OCI-LY7 (cell line): ENCODE data around the gene GDNF. TPM values are rescaled to one million over a fixed set of nuclear protein-coding genes. Genes with fewer than 3 reads are reported as not detected.

Experiments
- BruUV-seq: library from RNA; stranded (reverse); fragments of 400-500 nt; replicated peaks from 2 replicates; lab custom pipeline; 2021; lab: Mats Ljungman, UMichigan
- CTCF ChIA-PET: fragments of 300-600 bp; sonication (Branson Sonifier 250); formaldehyde crosslinking; loops from one replicate; lab custom pipeline; 2022; ENCODE audit warnings: antibody characterized with exemption; ENCODE audit not compliant: unreplicated experiment; lab: Charles Lee
- POLR2A ChIA-PET: fragments of 300-600 bp; sonication (Branson Sonifier 250); formaldehyde crosslinking; loops from one replicate; lab custom pipeline; 2022; ENCODE audit warnings: antibody characterized with exemption; lab: Charles Lee
- DNase-seq: peaks from one replicate; pipeline ENCODE4 v3.0.0-alpha.2; 2015; ENCODE audit warnings: low spot score
- H2AFZ ChIP-seq: fragments of 200-600 bp; sonication (generic), shearing (Covaris generic); 2 replicates; pipeline ENCODE4 v1.6.1; 2014; ENCODE audit warnings: mild to moderate bottlenecking, antibody characterized with exemption, low read length, moderate library complexity
- H3K27ac ChIP-seq: fragments of 200-600 bp; sonication (generic); 2 replicates; pipeline ENCODE4 v1.5.1; 2014; ENCODE audit warnings: mixed run types, low read depth, mild to moderate bottlenecking, moderate library complexity, low read length, inconsistent platforms; ENCODE audit not compliant: poor library complexity, severe bottlenecking
- H3K36me3 ChIP-seq: fragments of 200-600 bp; sonication (generic); 2 replicates; pipeline ENCODE4 v1.6.1; 2014; ENCODE audit warnings: mild to moderate bottlenecking, antibody characterized with exemption, low read length, moderate library complexity, mixed read lengths; ENCODE audit not compliant: insufficient read depth
- H3K4me1 ChIP-seq: fragments of 200-600 bp; sonication (generic); 2 replicates; pipeline ENCODE4 v1.5.1; 2014; ENCODE audit warnings: mild to moderate bottlenecking, low read length; ENCODE audit not compliant: insufficient read depth, poor library complexity, severe bottlenecking
- H3K4me2 ChIP-seq: fragments of 200-600 bp; sonication (generic); 2 replicates; pipeline ENCODE4 v1.6.1; 2014; ENCODE audit warnings: mild to moderate bottlenecking, low read length
- H3K4me3 ChIP-seq: fragments of 200-600 bp; sonication (generic); 2 replicates; pipeline ENCODE4 v1.5.1; 2014; ENCODE audit warnings: mild to moderate bottlenecking, low read depth, low read length; ENCODE audit not compliant: poor library complexity, severe bottlenecking
- H3K79me2 ChIP-seq: fragments of 200-600 bp; sonication (generic); 2 replicates; pipeline ENCODE4 v1.6.1; 2016; ENCODE audit warnings: low read depth, mild to moderate bottlenecking, low read length, moderate library complexity, mixed read lengths; ENCODE audit not compliant: insufficient read depth
- H3K9me2 ChIP-seq: fragments of 200-600 bp; sonication (generic); 2 replicates; pipeline ENCODE4 v1.6.1; 2016; ENCODE audit warnings: mild to moderate bottlenecking, low read length, mixed read lengths; ENCODE audit not compliant: insufficient read depth
- H3K9me3 ChIP-seq: fragments of 200-600 bp; sonication (generic); 2 replicates; pipeline ENCODE4 v1.6.1; 2014; ENCODE audit warnings: mild to moderate bottlenecking, mixed run types, low read length, mixed read lengths
- H4K20me1 ChIP-seq: fragments of 200-600 bp; sonication (generic); 2 replicates; pipeline ENCODE4 v1.6.1; 2014; ENCODE audit warnings: mild to moderate bottlenecking, antibody characterized with exemption, low read length, moderate library complexity, mixed read lengths; ENCODE audit not compliant: insufficient read depth
- CTCF ChIP-seq: fragments of 200-600 bp; sonication (generic); conservative IDR thresholded peaks from 2 replicates; pipeline ENCODE4 v1.5.1; 2014; ENCODE audit warnings: mild to moderate bottlenecking, antibody characterized with exemption, low read length, moderate library complexity, mixed read lengths
- EZH2phosphoT487 ChIP-seq: fragments of 200-600 bp; sonication (generic); IDR thresholded peaks from 2 replicates; pipeline ENCODE4 v1.6.1; 2018; ENCODE audit warnings: low read depth, borderline replicate concordance, mild to moderate bottlenecking, mixed run types, antibody characterized with exemption, low read length, moderate library complexity, mixed read lengths
- intact Hi-C: fragments of 100-400 bp; cut with micrococcal nuclease; formaldehyde crosslinking; loops from one replicate; pipeline ENCODE4 v1.10.0; 2022; ENCODE audit not compliant: unreplicated experiment
- total RNA-seq, 2 experiments: library from RNA; depleted of rRNA in 1 of 2; stranded (reverse); fragments of >200 nt in 1 of 2; shearing (Covaris generic) in 1 of 2; gene quantifications; 2 replicates each; pipeline ENCODE4 v1.2.3, GENCODE V29; 2014 to 2022

Gene GDNF
- total RNA-seq, 2 experiments from 2014 or later = 0.03 TPM; not detected in 1

- Histone ChIP-seq H4K20me1 (no peaks in the 10 kb centered on the region), H3K4me2 (no peak overlapping the region), H3K79me2 (no peaks in the 10 kb centered on the region), H3K4me3 (no peak overlapping the region), H3K4me1 (no peaks in the 10 kb centered on the region), H3K9me2 (no peaks in the 10 kb centered on the region), H2AFZ (no peak overlapping the region), H3K9me3 (no peaks in the 10 kb centered on the region), H3K27ac (no peak overlapping the region), H3K36me3 (no peaks in the 10 kb centered on the region)
- no TSS peak for BruUV-seq
- ChIA-PET CTCF (no interaction called here), POLR2A (interaction anchor here (0.5 to 0.7 kb wide), 2 partner anchors 707 to 708 kb away, joined by 3 to 4 read pairs; no protein-coding TSS in a partner anchor)
- DNase-seq = no peak
- intact Hi-C loops = no loop called here
- TF ChIP-seq EZH2phosphoT487 (no peak), CTCF (no peak)
These were observed 28.0 kb downstream of the GDNF start for GRCh38 chr5:37811866-37812265.

GRCh38 chr5:37810311-37810710 lies 29.5 kb downstream of the GDNF start:
- ChIA-PET POLR2A (no interaction called here), CTCF (no interaction called here)
- no TSS peak for BruUV-seq
- no peak for TF ChIP-seq CTCF
- no peak for TF ChIP-seq EZH2phosphoT487
- Histone ChIP-seq H3K4me2 (no peak overlapping the region), H3K36me3 (no peaks in the 10 kb centered on the region), H3K9me3 (no peaks in the 10 kb centered on the region), H2AFZ (no peak overlapping the region), H3K9me2 (no peaks in the 10 kb centered on the region), H3K27ac (no peak overlapping the region), H4K20me1 (no peaks in the 10 kb centered on the region), H3K79me2 (no peaks in the 10 kb centered on the region), H3K4me3 (no peak overlapping the region), H3K4me1 (no peaks in the 10 kb centered on the region)
- intact Hi-C loops = no loop called here
- no peak for DNase-seq

- TF ChIP-seq CTCF = no peak
- no peak for TF ChIP-seq EZH2phosphoT487
- Histone ChIP-seq H3K4me2 (no peak overlapping the region), H3K9me3 (no peaks in the 10 kb centered on the region), H3K9me2 (no peaks in the 10 kb centered on the region), H2AFZ (no peak overlapping the region), H3K36me3 (no peaks in the 10 kb centered on the region), H3K27ac (no peak overlapping the region), H3K79me2 (no peaks in the 10 kb centered on the region), H3K4me1 (no peaks in the 10 kb centered on the region), H3K4me3 (no peak overlapping the region), H4K20me1 (no peaks in the 10 kb centered on the region)
- ChIA-PET POLR2A (no interaction called here), CTCF (no interaction called here)
- intact Hi-C loops = no loop called here
- DNase-seq = no peak
- no TSS peak for BruUV-seq
These were observed 30.9 kb downstream of the GDNF start for GRCh38 chr5:37808945-37809344.
